HUES48 (cell line): Measurements from ENCODE around the gene SMOC2.

Experiments used
- H3K27ac ChIP-seq: one replicate; pipeline ENCODE4 v1.7.0; 2013; ENCODE audit warnings: low read depth, low read length, inconsistent platforms
- H3K27me3 ChIP-seq: 2 replicates; pipeline ENCODE4 v1.6.1; 2013; ENCODE audit warnings: mild to moderate bottlenecking, low read length; ENCODE audit not compliant: control insufficient read depth, insufficient read depth
- H3K36me3 ChIP-seq: 2 replicates; pipeline ENCODE4 v1.6.1; 2013; ENCODE audit warnings: low read length; ENCODE audit not compliant: control insufficient read depth, insufficient read depth
- H3K4me1 ChIP-seq: 2 replicates; pipeline ENCODE4 v1.6.1; 2013; ENCODE audit warnings: mild to moderate bottlenecking, low read length; ENCODE audit not compliant: control insufficient read depth, insufficient read depth
- H3K4me3 ChIP-seq: 2 replicates; pipeline ENCODE4 v1.5.1; 2013; ENCODE audit warnings: mild to moderate bottlenecking, low read depth, low read length
- H3K9ac ChIP-seq: 2 replicates; pipeline ENCODE4 v1.6.1; 2013; ENCODE audit warnings: mild to moderate bottlenecking, low read depth, low read length, moderate library complexity
- H3K9me3 ChIP-seq: 2 replicates; pipeline ENCODE4 v1.6.1; 2013; ENCODE audit warnings: low read length; ENCODE audit not compliant: control insufficient read depth, insufficient read depth

SMOC2 gene

DNA sequence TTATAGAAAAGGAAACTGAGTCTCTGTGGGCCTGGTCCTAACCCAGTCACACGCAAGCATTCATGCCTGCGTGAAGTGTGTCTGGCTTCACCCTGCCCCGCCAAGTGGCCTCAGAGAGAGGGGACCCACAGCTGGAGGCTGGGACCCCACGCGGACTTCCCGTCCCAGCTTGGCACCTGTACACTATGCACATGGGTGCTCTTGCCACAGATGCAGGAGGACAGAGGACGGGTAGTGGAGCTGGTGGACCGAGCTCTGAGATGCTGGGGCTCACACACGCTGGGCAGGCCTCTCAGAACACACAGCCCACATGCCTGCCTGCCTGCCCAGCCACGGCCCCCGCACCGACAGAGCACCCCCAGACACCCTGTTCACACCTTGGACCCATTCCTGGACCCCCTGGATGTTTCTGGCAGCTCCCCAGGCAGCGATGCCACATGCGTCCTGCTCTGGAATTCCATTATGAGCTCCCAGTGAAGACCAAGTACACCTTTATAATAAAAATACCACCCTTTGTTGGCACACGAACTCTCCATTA lies 24.9 kb upstream of the SMOC2 start:
- Histone ChIP-seq H3K27ac (no peak overlapping the region), H3K9ac (no peak overlapping the region), H3K27me3 (no peaks in the 10 kb centered on the region), H3K9me3 (no peaks in the 10 kb centered on the region), H3K4me1 (no peaks in the 10 kb centered on the region), H3K4me3 (no peak overlapping the region), H3K36me3 (no peaks in the 10 kb centered on the region)

DNA sequence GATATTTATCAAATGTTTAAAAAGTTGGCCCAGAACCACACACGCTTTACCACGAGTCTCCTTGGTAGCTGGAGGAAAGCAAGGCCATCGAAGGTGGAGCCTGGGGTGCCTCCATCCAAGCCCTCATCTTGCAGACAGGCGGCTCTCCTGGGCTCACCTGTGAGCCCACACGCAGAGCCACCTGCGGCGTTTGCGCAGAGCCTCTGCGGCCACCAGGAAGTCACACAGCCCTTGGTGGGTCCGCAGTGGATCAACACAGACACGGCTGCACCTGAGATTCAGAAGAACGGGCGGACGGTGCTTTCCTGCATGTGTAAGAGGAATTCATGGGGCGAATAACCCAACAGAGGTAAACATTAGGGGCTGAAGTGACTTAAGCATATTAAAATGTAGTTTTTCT lies 24.5 kb upstream of the SMOC2 start:
- H3K9me3 ChIP-seq: no peaks in the 10 kb centered on the region
- no peak overlapping the region for H3K9ac ChIP-seq
- H3K4me1 ChIP-seq: no peaks in the 10 kb centered on the region
- no peaks in the 10 kb centered on the region for H3K36me3 ChIP-seq
- no peaks in the 10 kb centered on the region for H3K27me3 ChIP-seq
- no peak overlapping the region for H3K4me3 ChIP-seq
- no peak overlapping the region for H3K27ac ChIP-seq

DNA sequence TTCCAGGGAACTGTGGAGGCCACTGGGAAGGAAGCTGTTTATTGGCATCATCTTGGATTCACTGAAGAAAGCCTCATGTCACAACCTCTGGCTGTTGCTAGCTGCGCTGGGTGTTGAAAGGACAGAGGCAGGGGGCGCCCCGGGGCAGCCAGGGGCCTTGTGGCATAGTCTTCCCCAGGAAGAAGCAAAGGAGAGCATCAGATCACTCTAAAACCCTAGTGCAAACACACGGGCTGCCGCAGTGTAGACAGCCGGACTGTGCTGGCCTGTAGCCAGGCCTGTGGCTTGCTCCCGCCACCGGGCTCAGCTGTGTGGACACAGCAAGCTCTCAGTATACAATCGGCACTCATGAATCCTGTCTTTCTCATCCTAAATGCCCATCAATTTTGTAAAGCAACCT lies 23.8 kb upstream of the SMOC2 start:
- no peaks in the 10 kb centered on the region for H3K4me1 ChIP-seq
- no peaks in the 10 kb centered on the region for H3K9me3 ChIP-seq
- H3K27me3 ChIP-seq: no peaks in the 10 kb centered on the region
- H3K9ac ChIP-seq: no peak overlapping the region
- no peaks in the 10 kb centered on the region for H3K36me3 ChIP-seq
- no peak overlapping the region for H3K27ac ChIP-seq
- H3K4me3 ChIP-seq: no peak overlapping the region

DNA sequence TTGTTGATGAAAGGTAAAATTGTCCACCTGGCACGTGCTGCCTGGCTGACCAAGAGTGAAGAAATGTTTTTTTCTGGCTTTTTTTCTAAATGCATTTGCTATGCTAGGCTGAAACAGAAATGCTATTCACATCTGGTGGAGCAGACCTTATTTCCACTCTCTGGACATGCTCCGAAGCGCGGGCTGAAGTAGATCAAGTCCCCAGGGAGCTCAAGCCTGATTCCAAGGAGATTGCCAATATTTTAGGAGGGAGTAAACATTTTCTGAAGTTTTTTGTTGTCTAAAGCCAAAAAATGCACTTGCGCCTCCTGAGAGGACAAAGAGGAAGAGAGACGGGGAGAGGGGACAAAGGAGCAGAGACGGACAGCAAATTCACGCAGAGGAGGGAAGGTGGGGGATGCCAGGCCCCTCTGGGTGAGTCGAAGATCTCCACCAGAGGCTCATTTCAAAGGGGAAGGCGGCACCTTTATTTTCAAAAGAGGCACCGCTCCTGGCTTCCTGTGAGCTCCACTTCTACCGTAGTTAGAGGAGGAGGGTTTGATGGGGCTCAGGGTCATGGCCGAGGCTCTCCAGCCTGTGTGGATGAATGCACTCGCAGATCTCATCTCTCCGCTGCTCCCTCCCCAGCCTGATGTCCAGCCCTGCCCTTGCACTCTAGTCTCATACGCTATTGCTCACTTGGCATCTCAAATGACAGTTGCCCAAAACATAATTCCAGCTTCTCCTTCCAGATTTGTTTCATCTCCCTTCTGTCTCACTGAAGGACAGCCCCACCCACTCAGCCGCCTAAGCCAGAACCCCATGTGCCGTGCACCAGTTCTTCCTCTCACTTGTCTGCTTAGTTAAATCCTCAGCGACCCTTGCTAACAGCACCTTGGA lies 23.1 kb upstream of the SMOC2 start:
- no peak overlapping the region for H3K4me3 ChIP-seq
- H3K36me3 ChIP-seq: no peaks in the 10 kb centered on the region
- no peaks in the 10 kb centered on the region for H3K9me3 ChIP-seq
- H3K27ac ChIP-seq: no peak overlapping the region
- no peaks in the 10 kb centered on the region for H3K27me3 ChIP-seq
- H3K9ac ChIP-seq: no peak overlapping the region
- no peaks in the 10 kb centered on the region for H3K4me1 ChIP-seq

DNA sequence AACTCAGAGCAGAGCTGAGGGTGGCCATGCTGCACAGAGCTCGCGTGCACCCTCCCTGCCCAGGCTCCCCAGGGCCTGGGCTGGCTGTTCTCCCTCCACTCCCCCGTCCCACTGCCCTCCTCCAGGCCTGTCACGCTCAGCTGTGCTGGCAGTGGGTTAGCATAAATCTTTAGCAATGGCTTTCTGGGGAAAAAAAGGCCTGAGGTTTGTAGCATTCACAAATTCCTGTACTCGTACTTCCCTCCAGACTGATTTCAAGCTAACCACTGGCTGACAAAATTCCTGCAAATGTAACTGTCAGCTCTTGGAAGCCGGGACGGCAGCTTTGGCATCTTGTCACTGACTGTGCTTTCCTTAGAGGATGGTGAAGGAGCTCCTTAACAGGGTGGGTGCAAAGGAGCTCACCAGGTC lies 22.3 kb upstream of the SMOC2 start:
- Histone ChIP-seq H3K9me3 (no peaks in the 10 kb centered on the region), H3K9ac (no peak overlapping the region), H3K4me3 (no peak overlapping the region), H3K4me1 (no peaks in the 10 kb centered on the region), H3K27ac (no peak overlapping the region), H3K27me3 (no peaks in the 10 kb centered on the region), H3K36me3 (no peaks in the 10 kb centered on the region)

DNA sequence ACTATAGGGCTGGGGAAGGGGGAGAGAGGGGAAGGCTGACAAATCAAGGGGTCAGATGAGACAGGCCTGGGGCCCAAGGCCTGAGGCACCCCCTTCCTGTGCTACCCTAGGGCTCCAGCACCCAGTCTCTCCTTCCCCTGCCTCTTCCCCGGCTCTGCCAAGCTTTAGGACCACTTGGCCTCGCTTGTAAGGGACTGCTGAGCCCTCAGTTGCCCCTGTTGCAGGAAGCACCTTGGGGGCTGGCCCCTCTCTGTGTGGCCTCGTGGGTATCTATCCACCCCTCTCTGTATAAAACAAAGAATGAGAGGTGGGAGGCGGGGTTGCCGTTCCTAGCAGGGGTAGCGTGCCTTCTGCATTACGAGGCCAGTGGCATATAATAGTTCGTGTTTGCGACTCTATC lies 21.4 kb upstream of the SMOC2 start:
- Histone ChIP-seq H3K9ac (no peak overlapping the region), H3K36me3 (no peaks in the 10 kb centered on the region), H3K9me3 (no peaks in the 10 kb centered on the region), H3K4me1 (no peaks in the 10 kb centered on the region), H3K27ac (no peak overlapping the region), H3K27me3 (no peaks in the 10 kb centered on the region), H3K4me3 (no peak overlapping the region)

DNA sequence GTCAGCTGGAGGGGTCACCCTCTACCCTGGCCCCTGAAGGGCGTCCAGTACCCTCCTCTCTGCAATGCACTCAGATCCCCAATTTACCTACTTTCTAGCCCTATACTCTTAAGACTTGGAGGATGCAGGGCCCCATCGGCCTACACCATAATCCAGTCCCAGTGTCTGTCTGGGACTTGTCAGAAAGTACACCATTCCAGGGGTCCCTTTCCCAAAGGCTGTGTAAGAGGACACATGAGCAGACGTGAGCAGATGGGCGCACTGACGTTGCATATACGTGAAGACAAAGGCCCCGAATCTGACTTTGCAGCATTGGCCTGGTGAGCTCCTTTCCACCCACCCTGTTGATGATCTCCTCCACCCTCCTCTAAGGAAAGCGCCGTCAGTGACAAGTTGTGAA lies 20.9 kb upstream of the SMOC2 start:
- peaks cover 2% of the 10 kb centered on the region; the same call in 1 of the 2 replicates for H3K4me1 ChIP-seq
- H3K9me3 ChIP-seq: no peaks in the 10 kb centered on the region
- no peaks in the 10 kb centered on the region for H3K36me3 ChIP-seq
- no peaks in the 10 kb centered on the region for H3K27me3 ChIP-seq
- H3K27ac ChIP-seq: no peak overlapping the region
- H3K4me3 ChIP-seq: no peak overlapping the region
- no peak overlapping the region for H3K9ac ChIP-seq

DNA sequence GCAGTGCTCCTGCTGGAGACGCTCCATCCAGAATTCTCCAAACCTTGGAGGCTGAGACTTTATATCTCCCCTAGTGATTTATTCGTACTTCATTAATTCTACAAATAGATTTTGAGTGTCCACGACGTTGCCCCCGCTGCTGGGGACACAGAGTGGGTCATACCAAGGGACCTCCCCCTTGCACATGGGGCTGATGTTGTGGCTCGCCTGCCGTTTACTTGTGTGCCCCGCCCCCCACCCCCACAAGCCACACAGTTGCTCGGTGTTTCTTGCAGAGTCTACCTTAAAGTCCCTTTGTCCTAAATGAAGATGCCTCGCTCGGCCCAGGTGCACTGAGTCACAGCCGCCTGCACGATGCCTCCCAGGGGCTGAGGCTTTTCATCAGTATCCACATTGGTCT lies 20.3 kb upstream of the SMOC2 start:
- Histone ChIP-seq H3K36me3 (no peaks in the 10 kb centered on the region), H3K4me3 (no peak overlapping the region), H3K9ac (no peak overlapping the region), H3K27ac (no peak overlapping the region), H3K4me1 (peaks cover 4% of the 10 kb centered on the region; the same call in 1 of the 2 replicates), H3K27me3 (no peaks in the 10 kb centered on the region), H3K9me3 (no peaks in the 10 kb centered on the region)

DNA sequence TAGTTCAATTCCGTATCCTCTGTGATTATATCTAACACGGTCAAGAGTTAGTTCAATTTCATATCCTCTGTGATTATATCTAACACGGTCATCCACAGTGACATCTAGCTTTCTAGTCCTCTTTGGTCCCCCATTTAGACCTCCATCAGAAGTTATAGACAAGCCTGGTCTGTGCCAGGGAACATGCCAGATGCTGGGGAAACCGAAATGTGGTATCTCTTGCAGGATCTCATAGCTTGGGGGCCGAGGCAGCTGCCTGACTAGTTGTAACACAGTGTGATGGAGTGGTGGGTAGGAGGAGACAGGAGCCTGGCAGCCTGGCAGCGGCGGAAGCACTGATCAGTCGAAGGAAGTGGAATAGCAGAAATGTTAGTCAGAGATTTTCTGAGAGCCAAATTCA lies 13.8 kb upstream of the SMOC2 start:
- Histone ChIP-seq H3K27ac (no peak overlapping the region), H3K4me3 (no peak overlapping the region), H3K36me3 (no peaks in the 10 kb centered on the region), H3K9me3 (no peaks in the 10 kb centered on the region), H3K27me3 (no peaks in the 10 kb centered on the region; the same call in 1 of the 2 replicates), H3K4me1 (peaks cover 4% of the 10 kb centered on the region; the same call in 1 of the 2 replicates), H3K9ac (no peak overlapping the region)

DNA sequence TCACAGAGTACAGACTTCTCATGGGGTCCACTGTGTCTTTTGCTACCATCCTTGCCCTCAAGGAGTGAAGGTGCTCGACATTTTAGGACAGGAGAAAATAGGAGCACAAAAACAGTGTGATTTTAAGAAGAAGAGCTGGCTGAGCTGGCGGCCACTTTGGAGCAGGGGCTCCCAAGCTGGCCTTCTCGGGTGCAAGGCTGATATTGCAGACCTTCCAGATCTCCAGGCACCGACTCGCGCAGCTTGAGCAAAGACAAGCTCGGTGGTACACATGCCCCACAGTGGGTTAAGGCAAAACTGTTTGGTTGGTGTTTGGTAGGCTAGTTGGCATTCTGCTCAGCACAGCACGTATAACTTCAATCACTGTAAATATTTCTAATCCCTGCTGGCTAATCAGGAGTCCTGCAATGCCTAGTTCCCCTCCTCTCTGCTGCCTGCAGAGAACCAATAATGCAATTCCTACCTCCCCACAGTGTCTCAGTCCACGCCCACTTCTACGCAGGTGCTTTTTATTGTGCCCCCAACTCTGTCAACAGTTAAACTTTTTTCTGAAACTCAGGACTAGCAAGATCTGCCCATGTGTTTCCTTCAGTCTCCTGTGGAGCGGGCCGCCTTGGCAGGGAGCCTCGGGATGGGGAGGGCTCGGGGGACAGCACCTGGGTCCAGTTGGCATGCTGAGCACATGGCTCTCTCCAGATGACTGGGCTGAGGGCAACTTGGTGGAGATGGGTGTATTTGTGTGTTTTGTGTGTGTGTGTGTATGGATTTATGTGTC lies 12.7 kb upstream of the SMOC2 start:
- H3K27ac ChIP-seq: no peak overlapping the region
- peaks cover 4% of the 10 kb centered on the region; the same call in 1 of the 2 replicates for H3K4me1 ChIP-seq
- H3K4me3 ChIP-seq: no peak overlapping the region
- H3K27me3 ChIP-seq: no peaks in the 10 kb centered on the region; the same call in 1 of the 2 replicates
- H3K9ac ChIP-seq: no peak overlapping the region
- H3K9me3 ChIP-seq: no peaks in the 10 kb centered on the region
- no peaks in the 10 kb centered on the region for H3K36me3 ChIP-seq

DNA sequence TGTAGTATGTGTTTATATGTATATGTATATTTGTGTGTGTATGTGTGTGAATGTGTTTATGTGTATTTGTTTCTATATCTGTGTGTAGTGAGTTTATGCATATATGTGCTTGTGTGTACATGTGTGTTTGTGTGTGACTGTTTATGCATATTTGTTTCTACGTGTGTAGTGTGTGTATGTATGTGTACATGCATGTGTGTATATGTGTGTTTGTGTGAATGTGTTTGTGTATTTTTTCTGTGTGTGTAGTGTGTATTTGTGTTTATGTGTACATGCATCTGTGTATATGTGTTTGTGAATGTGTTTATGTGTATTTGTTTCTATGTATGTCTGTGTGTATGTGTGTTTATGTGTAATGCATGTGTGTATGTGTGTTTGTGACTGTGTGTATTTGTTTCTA lies 12.1 kb upstream of the SMOC2 start:
- peaks cover 4% of the 10 kb centered on the region; the same call in 1 of the 2 replicates for H3K4me1 ChIP-seq
- H3K27ac ChIP-seq: no peak overlapping the region
- no peak overlapping the region for H3K4me3 ChIP-seq
- H3K9ac ChIP-seq: no peak overlapping the region
- no peaks in the 10 kb centered on the region; the same call in 1 of the 2 replicates for H3K27me3 ChIP-seq
- no peaks in the 10 kb centered on the region for H3K9me3 ChIP-seq
- H3K36me3 ChIP-seq: no peaks in the 10 kb centered on the region
